ENCODE results near the gene MFN2.

The MFN2 gene

DNA sequence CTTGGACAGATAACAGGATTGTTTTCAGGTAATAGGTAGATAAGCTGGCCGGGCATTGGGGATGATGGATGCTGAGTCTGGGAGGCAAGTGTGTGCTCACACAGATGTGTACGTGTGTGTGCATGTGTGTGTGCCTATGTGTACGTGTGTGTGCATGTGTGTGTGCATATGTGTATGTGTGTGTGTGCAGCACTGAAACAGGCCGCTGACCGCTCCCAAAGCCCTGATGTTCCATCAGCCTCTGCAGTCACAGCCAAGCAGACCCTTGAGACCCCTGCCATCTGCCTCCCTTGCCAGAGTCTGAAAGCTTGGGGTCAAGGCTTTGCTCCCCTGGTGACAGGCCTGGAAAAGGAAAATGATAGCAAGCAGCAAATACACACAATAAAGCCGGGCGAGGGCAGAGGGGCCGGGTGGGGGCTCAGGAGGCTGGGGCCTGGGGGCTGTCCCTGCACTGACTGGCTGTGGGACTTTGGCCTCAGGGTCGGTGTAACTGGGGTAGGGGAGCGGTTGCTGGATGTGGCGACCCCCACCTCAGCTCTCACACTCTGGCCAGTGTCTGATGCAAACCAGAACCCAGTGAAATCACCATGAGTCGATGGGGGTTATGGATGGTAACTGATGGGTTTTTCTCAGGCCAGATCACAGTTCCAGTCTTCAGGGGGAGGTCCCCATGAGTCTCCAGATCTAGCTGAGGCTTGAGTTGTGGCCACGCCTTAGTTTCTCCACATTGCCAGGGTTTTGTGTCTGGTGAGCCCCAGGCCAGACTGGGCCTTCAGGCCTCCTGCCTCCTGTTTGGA, 73.7 kb downstream of the MFN2 start:
- TF ChIP-seq CTCF (IDR thresholded peaks at IDR 0.05; ENCODE audit: low read depth, low read length): no peak
- no peak overlapping the region for H3K4me3 ChIP-seq (ENCODE audit: low read depth, low read length)

- no peak for TF ChIP-seq CTCF (IDR thresholded peaks at IDR 0.05; ENCODE audit: low read depth, low read length)
These were observed 75.0 kb downstream of the MFN2 start for GRCh38 chr1:12055259-12055658.

DNA sequence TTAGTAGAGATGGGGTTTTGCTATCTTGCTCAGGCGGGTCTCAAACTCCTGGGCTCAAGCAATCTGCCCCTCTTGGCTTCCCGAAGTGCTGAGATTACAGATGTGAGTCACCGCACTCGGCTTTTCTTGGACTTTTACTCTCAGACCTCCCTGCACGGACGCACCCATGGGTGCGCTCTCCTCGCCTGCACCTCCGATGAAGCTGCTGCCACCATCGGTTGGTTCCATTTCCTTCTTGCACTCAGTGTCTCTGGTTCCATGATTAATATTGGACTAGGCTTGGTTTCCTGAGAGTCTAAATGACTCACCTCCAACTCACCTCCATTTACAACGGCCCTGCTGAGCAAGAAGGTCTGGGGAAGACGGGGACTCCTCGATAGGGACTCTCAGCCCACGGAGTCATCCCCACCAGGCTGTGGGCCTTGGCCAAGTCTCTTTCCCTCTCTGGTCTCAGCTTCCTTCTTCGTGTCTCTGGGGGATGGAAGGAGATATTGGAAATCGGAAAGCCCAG, 76.1 kb downstream of the MFN2 start:
- H3K4me3 ChIP-seq (ENCODE audit: low read depth, low read length): no peak overlapping the region

More at GRCh38 chr1:12055259-12055658, 75.0 kb downstream of the MFN2 start:
- no peak overlapping the region for H3K4me3 ChIP-seq (ENCODE audit: low read depth, low read length)

GRCh38 chr1:12057382-12057781, 77.1 kb downstream of the MFN2 start:
- no peak for TF ChIP-seq CTCF (IDR thresholded peaks at IDR 0.05; ENCODE audit: low read depth, low read length)
- H3K4me3 ChIP-seq (ENCODE audit: low read depth, low read length): no peak overlapping the region

More for the DNA sequence above, 76.1 kb downstream of the MFN2 start:
- no peak for TF ChIP-seq CTCF (IDR thresholded peaks at IDR 0.05; ENCODE audit: low read depth, low read length)

DNA sequence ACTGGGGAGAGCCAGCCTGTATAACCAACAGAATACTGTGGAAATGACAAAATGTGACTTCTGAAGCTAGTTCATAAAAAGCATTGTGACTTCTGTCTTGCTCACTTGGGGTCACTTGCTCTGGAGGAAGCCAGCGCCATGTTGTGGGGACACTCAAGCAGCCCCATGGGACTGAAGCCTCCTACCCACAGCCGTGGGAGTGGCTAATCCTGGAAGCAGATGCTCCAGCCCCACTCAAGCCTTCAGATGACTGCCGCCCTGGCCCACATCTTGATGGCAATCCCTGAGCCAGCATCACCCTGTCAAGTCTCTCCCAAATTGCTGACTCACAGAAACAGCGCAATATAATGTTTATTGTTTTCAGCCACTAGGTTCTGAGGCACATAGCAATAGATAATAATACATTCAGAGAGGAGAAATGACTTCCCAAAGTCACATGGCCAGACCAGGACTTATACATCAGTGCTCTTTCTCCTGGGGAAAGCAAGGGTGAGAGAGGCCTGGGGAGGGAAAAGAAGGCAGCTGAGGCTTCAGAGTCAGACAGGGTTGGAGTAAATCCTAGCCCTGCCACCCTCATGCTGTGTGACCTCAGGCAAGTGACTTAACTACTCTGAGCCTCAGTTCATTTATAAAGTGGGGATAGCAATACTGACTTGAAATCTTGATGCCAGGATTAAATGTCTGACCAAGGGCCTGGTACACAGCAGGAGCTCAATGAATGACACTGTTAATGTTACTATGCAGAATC, 77.9 kb downstream of the MFN2 start:
- TF ChIP-seq CTCF (IDR thresholded peaks at IDR 0.05; ENCODE audit: low read depth, low read length): no peak
- H3K4me3 ChIP-seq (ENCODE audit: low read depth, low read length): no peak overlapping the region

GRCh38 chr1:12059226-12059625, 79.0 kb downstream of the MFN2 start:
- H3K4me3 ChIP-seq (ENCODE audit: low read depth, low read length): no peak overlapping the region
- TF ChIP-seq CTCF (IDR thresholded peaks at IDR 0.05; ENCODE audit: low read depth, low read length): no peak

Measured in WI38 (cell line).